IMR-90 (cell line): Measurements from ENCODE around the gene TEX53. TPM values are rescaled to one million over a fixed set of nuclear protein-coding genes. Genes with fewer than 3 reads are reported as not detected.

ENCODE experiments used
- ATAC-seq: fragments of 200-7000 bp; cut with Tn5 transposase; 2 replicates; pipeline ENCODE4 v1.9.1; 2020; ENCODE audit warnings: low read depth, mild to moderate bottlenecking, moderate library complexity
- BruUV-seq: library from RNA; stranded (reverse); fragments of 400-500 nt; replicated peaks from 2 replicates; lab custom pipeline; 2021; lab: Mats Ljungman, UMichigan
- CTCF ChIA-PET: fragments of 300-600 bp; formaldehyde crosslinking; extraction: SDS; loops from one replicate; lab custom pipeline; 2021; ENCODE audit warnings: antibody characterized with exemption; lab: Yijun Ruan, JAX
- POLR2A ChIA-PET: fragments of 300-600 bp; sonication (Branson Sonifier 250); formaldehyde crosslinking; loops from one replicate; lab custom pipeline; 2022; ENCODE audit warnings: antibody characterized with exemption; ENCODE audit not compliant: unreplicated experiment; lab: Charles Lee
- DNase-seq: peaks from one replicate; pipeline ENCODE4 v3.0.0; 2013
- H2AFZ ChIP-seq: replicated peaks from 2 replicates; pipeline ENCODE3; 2013; ENCODE audit warnings: low read length, mild to moderate bottlenecking; ENCODE audit not compliant: poor library complexity
- H2AK5ac ChIP-seq: 2 replicates; pipeline ENCODE4 v1.6.1; 2013; ENCODE audit warnings: low read depth, low read length, inconsistent platforms
- H2AK9ac ChIP-seq: replicated peaks from 2 replicates; pipeline ENCODE3; 2013; ENCODE audit warnings: mild to moderate bottlenecking, low read depth, low read length, moderate library complexity; ENCODE audit not compliant: poor library complexity
- H2BK120ac ChIP-seq: 2 replicates; pipeline ENCODE4 v1.6.1; 2013; ENCODE audit warnings: low read depth, low read length, inconsistent platforms
- H2BK15ac ChIP-seq: 3 replicates; pipeline ENCODE4 v1.6.1; 2013; ENCODE audit warnings: low read depth, low read length, inconsistent platforms
- H2BK20ac ChIP-seq: 2 replicates; pipeline ENCODE4 v1.6.1; 2013; ENCODE audit warnings: low read depth, mild to moderate bottlenecking, inconsistent platforms, low read length, moderate library complexity
- H2BK5ac ChIP-seq: 2 replicates; pipeline ENCODE4 v1.6.1; 2013; ENCODE audit warnings: mild to moderate bottlenecking, low read depth, low read length, inconsistent platforms; ENCODE audit not compliant: poor library complexity, severe bottlenecking
- H3K14ac ChIP-seq: replicated peaks from 2 replicates; pipeline ENCODE4 v1.6.1; 2013; ENCODE audit warnings: low read depth, low read length, inconsistent platforms
- H3K18ac ChIP-seq: 2 replicates; pipeline ENCODE4 v1.6.1; 2013; ENCODE audit warnings: low read depth, low read length, control low read depth
- H3K23ac ChIP-seq: 2 replicates; pipeline ENCODE4 v1.6.1; 2013; ENCODE audit warnings: low read depth, low read length, inconsistent platforms
- H3K27ac ChIP-seq: 2 replicates; pipeline ENCODE4 v1.5.1; 2013; ENCODE audit warnings: mild to moderate bottlenecking, control low read depth, low read length; ENCODE audit not compliant: insufficient read depth
- H3K27me3 ChIP-seq: 2 replicates; pipeline ENCODE4 v1.6.1; 2013; ENCODE audit warnings: low read length; ENCODE audit not compliant: control insufficient read depth, insufficient read depth
- H3K36me3 ChIP-seq: 2 replicates; pipeline ENCODE4 v1.6.1; 2013; ENCODE audit warnings: low read length, mixed read lengths; ENCODE audit not compliant: control insufficient read depth, insufficient read depth
- H3K4ac ChIP-seq: 2 replicates; pipeline ENCODE4 v1.6.1; 2013; ENCODE audit warnings: low read depth, low read length, inconsistent platforms
- H3K4me1 ChIP-seq: 2 replicates; pipeline ENCODE4 v1.6.1; 2013; ENCODE audit warnings: low read length, mixed read lengths; ENCODE audit not compliant: control insufficient read depth, insufficient read depth
- H3K4me2 ChIP-seq: 2 replicates; pipeline ENCODE4 v1.6.1; 2013; ENCODE audit warnings: low read depth, mild to moderate bottlenecking, control low read depth, low read length, moderate library complexity
- H3K4me3 ChIP-seq: 2 replicates; pipeline ENCODE4 v1.5.1; 2013; ENCODE audit warnings: low read depth, mild to moderate bottlenecking, control low read depth, low read length, moderate library complexity; ENCODE audit not compliant: insufficient read depth
- H3K56ac ChIP-seq: 2 replicates; pipeline ENCODE4 v1.6.1; 2013; ENCODE audit warnings: low read length, inconsistent platforms; ENCODE audit not compliant: insufficient read depth; ENCODE audit errors: extremely low read depth
- H3K79me1 ChIP-seq, 2 experiments: 2 replicates each; pipeline ENCODE4 v1.6.1; 2013; ENCODE audit warnings: low read length in 2 of 2, inconsistent platforms in 1 of 2, low read depth in 1 of 2
- H3K9ac ChIP-seq: 2 replicates; pipeline ENCODE4 v1.6.1; 2013; ENCODE audit warnings: low read depth, low read length, control low read depth
- H3K9me1 ChIP-seq: 2 replicates; pipeline ENCODE4 v1.6.1; 2013; ENCODE audit warnings: low read length, inconsistent platforms; ENCODE audit not compliant: insufficient read depth
- H3K9me3 ChIP-seq: 2 replicates; pipeline ENCODE4 v1.6.1; 2013; ENCODE audit warnings: low read length; ENCODE audit not compliant: control insufficient read depth, insufficient read depth
- H4K20me1 ChIP-seq: 2 replicates; pipeline ENCODE4 v1.6.1; 2013; ENCODE audit warnings: low read length, inconsistent platforms; ENCODE audit not compliant: insufficient read depth
- H4K5ac ChIP-seq: 2 replicates; pipeline ENCODE4 v1.6.1; 2013; ENCODE audit warnings: mild to moderate bottlenecking, low read depth, low read length, control low read depth
- H4K8ac ChIP-seq, 2 experiments: 2 replicates each; pipeline ENCODE4 v1.6.1; 2013; ENCODE audit warnings: low read depth in 2 of 2, low read length in 2 of 2, control low read depth in 1 of 2, inconsistent platforms in 1 of 2
- H4K91ac ChIP-seq: 2 replicates; pipeline ENCODE4 v1.6.1; 2013; ENCODE audit warnings: low read depth, low read length, inconsistent platforms; ENCODE audit not compliant: insufficient read depth
- CHD1 ChIP-seq: IDR thresholded peaks from 2 replicates; pipeline ENCODE4 v1.6.1; 2012; ENCODE audit warnings: low read depth, low read length, improper control_type of control experiment
- CTCF ChIP-seq: conservative IDR thresholded peaks from 2 replicates; pipeline ENCODE4 v1.5.1; 2012; ENCODE audit warnings: mild to moderate bottlenecking, low read depth, low read length, improper control_type of control experiment
- ELK1 ChIP-seq: fragments of 150-350 bp; IDR thresholded peaks from 2 replicates; pipeline ENCODE4 v1.6.1; 2016; ENCODE audit warnings: low read depth, mild to moderate bottlenecking, low read length, moderate library complexity, borderline replicate concordance
- FOS ChIP-seq: fragments of 150-350 bp; IDR thresholded peaks from 2 replicates; pipeline ENCODE4 v1.6.1; 2016; ENCODE audit warnings: low read depth, low read length
- MAZ ChIP-seq: IDR thresholded peaks from 2 replicates; pipeline ENCODE4 v1.6.1; 2012; ENCODE audit warnings: low read depth, mild to moderate bottlenecking, low read length, improper control_type of control experiment, moderate library complexity, borderline replicate concordance
- NFE2L2 ChIP-seq: fragments of 150-350 bp; IDR thresholded peaks from 2 replicates; pipeline ENCODE4 v1.6.1; 2016; ENCODE audit warnings: low read depth, mild to moderate bottlenecking, low read length
- RCOR1 ChIP-seq: IDR thresholded peaks from 2 replicates; pipeline ENCODE4 v1.6.1; 2012; ENCODE audit warnings: mild to moderate bottlenecking, low read length, improper control_type of control experiment; ENCODE audit not compliant: insufficient replicate concordance
- RFX5 ChIP-seq: IDR thresholded peaks from 2 replicates; pipeline ENCODE4 v1.8.0; 2012; ENCODE audit warnings: low read depth, mild to moderate bottlenecking, low read length, moderate library complexity
- SMC3 ChIP-seq: fragments of 150-350 bp; IDR thresholded peaks from 2 replicates; pipeline ENCODE4 v1.6.1; 2016; ENCODE audit warnings: low read depth, mild to moderate bottlenecking, antibody characterized with exemption, low read length, moderate library complexity
- USF2 ChIP-seq: fragments of 150-350 bp; IDR thresholded peaks from 2 replicates; pipeline ENCODE4 v1.6.1; 2017; ENCODE audit warnings: mild to moderate bottlenecking, antibody characterized with exemption, low read length, low read depth
- WGBS, 2 experiments: methylation state at CpG; one replicate each; pipeline versions ENCODE4 v1.1.5 to v1.1.7; 2013; ENCODE audit warnings: missing lambda C conversion rate in 2 of 2; ENCODE audit not compliant: insufficient read length in 1 of 2; ENCODE audit errors: extremely low coverage in 2 of 2; 5-methylcytosine and 5-hydroxymethylcytosine counted together
- dilution Hi-C: fragments of 300-500 bp; cut with HindIII; formaldehyde crosslinking; loops from one replicate; pipeline ENCODE4 v1.14.3; 2018; ENCODE audit warnings: low sequenced_read_pairs; ENCODE audit not compliant: unreplicated experiment
- in situ Hi-C: fragments of 300-500 bp; cut with MboI; formaldehyde crosslinking; loops from 3 replicates; pipeline ENCODE4 v1.14.3; 2019; ENCODE audit warnings: low sequenced_read_pairs, inconsistent platforms, mixed read lengths
- intact Hi-C: fragments of 100-400 bp; cut with micrococcal nuclease; formaldehyde crosslinking; loops from 2 replicates; pipeline ENCODE4 v1.10.0; 2022
- polyA plus RNA-seq, 3 experiments: library from polyadenylated mRNA; depleted of rRNA; stranded (reverse); fragments of >200 nt; gene quantifications; 2 replicates each; pipeline ENCODE4 v1.2.3, GENCODE V29; 2012; ENCODE audit warnings: low replicate concordance in 1 of 3
- total RNA-seq: library from RNA; depleted of rRNA; stranded (reverse); fragments of >200 nt; gene quantifications from 2 replicates; pipeline ENCODE4 v1.2.3, GENCODE V29; 2012

The TEX53 gene
- total and polyA plus RNA-seq, 2 of the 4 experiments (the other 2 are of a cell fraction) = not detected

- no peak overlapping the region for H4K91ac ChIP-seq
- no peak overlapping the region for H3K9ac ChIP-seq
- H2BK20ac ChIP-seq = no peak overlapping the region
- H3K9me3 ChIP-seq = no peaks in the 10 kb centered on the region
- H3K4me3 ChIP-seq = no peak overlapping the region
- peaks cover 17% of the 10 kb centered on the region for H3K4me1 ChIP-seq
- POLR2A ChIA-PET = interaction anchor here (0.7 kb wide), 1 partner anchor 29 kb away, joined by 6 read pairs; the partner anchor contains the start of gene ATP6V1G1
- CTCF ChIA-PET = interaction anchor here (0.7 kb wide), 1 partner anchor 200 kb away, joined by 3 read pairs; no protein-coding TSS in a partner anchor
- H2BK5ac ChIP-seq = no peak overlapping the region
- no peak for TF ChIP-seq MAZ
- no peak for TF ChIP-seq NFE2L2
- no peak for TF ChIP-seq RCOR1
- no peak for TF ChIP-seq CHD1
- no peak for TF ChIP-seq RFX5
- TF ChIP-seq USF2 = no peak
- no peak for TF ChIP-seq ELK1
- TF ChIP-seq FOS = no peak
- no peak for TF ChIP-seq CTCF
- TF ChIP-seq SMC3 = no peak
- no peak overlapping the region for H2AK5ac ChIP-seq
- no CpG with 5 or more reads among the region's 4 CpGs for WGBS, 2 experiments
- DNase-seq = no peak
- no peak overlapping the region for H3K14ac ChIP-seq
- no peak overlapping the region for H3K23ac ChIP-seq
- no peak overlapping the region for H4K8ac ChIP-seq
- no TSS peak for BruUV-seq
- H2BK120ac ChIP-seq = no peak overlapping the region
- H3K4ac ChIP-seq = no peak overlapping the region
- no peak overlapping the region for H3K56ac ChIP-seq
- intact Hi-C loops (no loop called here), in situ Hi-C loops (no loop called here), dilution Hi-C loops (no loop called here)
- no peak for ATAC-seq
- no peak overlapping the region for H3K18ac ChIP-seq
- H3K4me2 ChIP-seq = no peak overlapping the region
- no peak overlapping the region for H4K5ac ChIP-seq
- H2BK15ac ChIP-seq = no peak overlapping the region
- no peaks in the 10 kb centered on the region for H3K27me3 ChIP-seq
- H2AK9ac ChIP-seq = no peak overlapping the region
- peaks cover 3% of the 10 kb centered on the region; the same call in 1 of the 2 replicates for H3K36me3 ChIP-seq
- peaks cover 17 to 22% of the 10 kb centered on the region in 2 experiments for H3K79me1 ChIP-seq
- peaks cover 4% of the 10 kb centered on the region; the same call in 1 of the 2 replicates for H4K20me1 ChIP-seq
- peaks cover 21% of the 10 kb centered on the region for H3K9me1 ChIP-seq
- no peak overlapping the region for H2AFZ ChIP-seq
- no peak overlapping the region for H3K27ac ChIP-seq
Observed at GRCh38 chr9:114616684-114617520, 40.7 kb downstream of the TEX53 start.
